KMS-11 (cell line): ENCODE data around the gene PDE4D.

Experiments
- H2AFZ ChIP-seq: fragments of 200-600 bp; sonication (generic); 2 replicates; pipeline ENCODE4 v1.6.1; 2016; ENCODE audit warnings: antibody characterized with exemption, mixed run types, low read depth
- H3K27ac ChIP-seq: fragments of 200-600 bp; sonication (generic); 2 replicates; pipeline ENCODE4 v1.6.1; 2016; ENCODE audit warnings: mild to moderate bottlenecking, mixed run types
- H3K27me3 ChIP-seq: fragments of 200-600 bp; sonication (generic); 2 replicates; pipeline ENCODE4 v1.6.1; 2017; ENCODE audit warnings: mild to moderate bottlenecking, low read depth, mixed run types, moderate library complexity; ENCODE audit not compliant: insufficient read depth
- H3K36me3 ChIP-seq: fragments of 200-600 bp; sonication (generic); 2 replicates; pipeline ENCODE4 v1.6.1; 2017; ENCODE audit warnings: mild to moderate bottlenecking, mixed run types; ENCODE audit not compliant: insufficient read depth
- H3K4me1 ChIP-seq: fragments of 200-600 bp; sonication (generic); 2 replicates; pipeline ENCODE4 v1.6.1; 2016; ENCODE audit warnings: mild to moderate bottlenecking, low read depth, mixed run types; ENCODE audit not compliant: poor library complexity, severe bottlenecking
- H3K4me2 ChIP-seq: fragments of 200-600 bp; sonication (generic); 2 replicates; pipeline ENCODE4 v1.7.0; 2016; ENCODE audit warnings: mild to moderate bottlenecking, mixed run types
- H3K4me3 ChIP-seq: fragments of 200-600 bp; sonication (generic); IDR thresholded peaks from 2 replicates; pipeline ENCODE4 v1.6.1; 2017; ENCODE audit warnings: low read depth, low read length, mixed read lengths; ENCODE audit not compliant: insufficient read depth
- H3K79me2 ChIP-seq: fragments of 200-600 bp; sonication (generic); 2 replicates; pipeline ENCODE4 v1.6.1; 2016; ENCODE audit warnings: low read depth, mixed run types; ENCODE audit not compliant: insufficient read depth
- H3K9ac ChIP-seq: fragments of 200-600 bp; sonication (generic); 2 replicates; pipeline ENCODE4 v1.6.1; 2016; ENCODE audit warnings: mild to moderate bottlenecking, mixed run types
- H4K20me1 ChIP-seq: fragments of 200-600 bp; sonication (generic); 2 replicates; pipeline ENCODE4 v1.6.1; 2016; ENCODE audit warnings: mild to moderate bottlenecking, mixed run types; ENCODE audit not compliant: insufficient read depth
- TF ChIP-seq, protein P1 (sequence below): fragments of 200-600 bp; sonication (generic); conservative IDR thresholded peaks from 2 replicates; pipeline ENCODE4 v1.6.1; 2017; ENCODE audit warnings: low read depth, mild to moderate bottlenecking, antibody characterized with exemption, low read length, moderate library complexity, mixed read lengths

PDE4D gene

GRCh38 chr5:59340637-59341036, 552.9 kb downstream of the PDE4D start:
- Histone ChIP-seq H3K4me2 (no peak overlapping the region), H3K27ac (no peak overlapping the region), H4K20me1 (no peaks in the 10 kb centered on the region), H3K36me3 (no peaks in the 10 kb centered on the region), H3K4me1 (no peaks in the 10 kb centered on the region), H3K9ac (no peak overlapping the region), H3K79me2 (no peaks in the 10 kb centered on the region), H2AFZ (no peak overlapping the region), H3K27me3 (no peaks in the 10 kb centered on the region), H3K4me3 (no peak overlapping the region)
- TF ChIP-seq, protein P1, sequence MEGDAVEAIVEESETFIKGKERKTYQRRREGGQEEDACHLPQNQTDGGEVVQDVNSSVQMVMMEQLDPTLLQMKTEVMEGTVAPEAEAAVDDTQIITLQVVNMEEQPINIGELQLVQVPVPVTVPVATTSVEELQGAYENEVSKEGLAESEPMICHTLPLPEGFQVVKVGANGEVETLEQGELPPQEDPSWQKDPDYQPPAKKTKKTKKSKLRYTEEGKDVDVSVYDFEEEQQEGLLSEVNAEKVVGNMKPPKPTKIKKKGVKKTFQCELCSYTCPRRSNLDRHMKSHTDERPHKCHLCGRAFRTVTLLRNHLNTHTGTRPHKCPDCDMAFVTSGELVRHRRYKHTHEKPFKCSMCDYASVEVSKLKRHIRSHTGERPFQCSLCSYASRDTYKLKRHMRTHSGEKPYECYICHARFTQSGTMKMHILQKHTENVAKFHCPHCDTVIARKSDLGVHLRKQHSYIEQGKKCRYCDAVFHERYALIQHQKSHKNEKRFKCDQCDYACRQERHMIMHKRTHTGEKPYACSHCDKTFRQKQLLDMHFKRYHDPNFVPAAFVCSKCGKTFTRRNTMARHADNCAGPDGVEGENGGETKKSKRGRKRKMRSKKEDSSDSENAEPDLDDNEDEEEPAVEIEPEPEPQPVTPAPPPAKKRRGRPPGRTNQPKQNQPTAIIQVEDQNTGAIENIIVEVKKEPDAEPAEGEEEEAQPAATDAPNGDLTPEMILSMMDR = no peak

- TF ChIP-seq, protein P1 = no peak
- no peaks in the 10 kb centered on the region for H4K20me1 ChIP-seq
- no peaks in the 10 kb centered on the region for H3K4me1 ChIP-seq
- H3K27me3 ChIP-seq = no peaks in the 10 kb centered on the region
- no peak overlapping the region for H3K4me2 ChIP-seq
- no peak overlapping the region for H3K4me3 ChIP-seq
- no peak overlapping the region for H3K9ac ChIP-seq
- no peaks in the 10 kb centered on the region for H3K36me3 ChIP-seq
- no peak overlapping the region for H3K27ac ChIP-seq
- no peak overlapping the region for H2AFZ ChIP-seq
- H3K79me2 ChIP-seq = no peaks in the 10 kb centered on the region
Observed at GRCh38 chr5:59337240-59337639, 556.3 kb downstream of the PDE4D start.

DNA sequence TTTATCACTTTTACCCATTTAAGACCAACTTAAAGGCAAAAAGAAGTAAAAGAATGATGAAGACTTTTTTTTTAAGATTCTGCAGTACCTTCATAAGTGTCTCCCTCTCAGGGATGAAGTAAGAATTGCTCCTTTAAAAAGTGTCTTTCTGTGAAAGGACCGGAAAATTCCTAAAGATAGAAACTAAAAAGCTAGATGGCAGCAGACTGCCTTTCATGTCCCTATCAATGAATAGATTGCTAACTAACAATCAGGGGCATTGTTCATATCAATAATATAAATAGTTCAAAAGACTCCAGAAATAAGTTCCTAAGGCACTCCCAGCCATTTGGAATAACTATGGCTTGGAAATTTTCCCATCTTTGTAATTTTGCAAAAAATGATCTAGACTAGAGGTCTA, 558.0 kb downstream of the PDE4D start:
- Histone ChIP-seq H3K79me2 (no peaks in the 10 kb centered on the region), H3K27ac (no peak overlapping the region), H2AFZ (no peak overlapping the region), H4K20me1 (no peaks in the 10 kb centered on the region), H3K4me1 (no peaks in the 10 kb centered on the region), H3K36me3 (no peaks in the 10 kb centered on the region), H3K27me3 (no peaks in the 10 kb centered on the region), H3K9ac (no peak overlapping the region), H3K4me3 (no peak overlapping the region), H3K4me2 (no peak overlapping the region)
- TF ChIP-seq, protein P1 = no peak

DNA sequence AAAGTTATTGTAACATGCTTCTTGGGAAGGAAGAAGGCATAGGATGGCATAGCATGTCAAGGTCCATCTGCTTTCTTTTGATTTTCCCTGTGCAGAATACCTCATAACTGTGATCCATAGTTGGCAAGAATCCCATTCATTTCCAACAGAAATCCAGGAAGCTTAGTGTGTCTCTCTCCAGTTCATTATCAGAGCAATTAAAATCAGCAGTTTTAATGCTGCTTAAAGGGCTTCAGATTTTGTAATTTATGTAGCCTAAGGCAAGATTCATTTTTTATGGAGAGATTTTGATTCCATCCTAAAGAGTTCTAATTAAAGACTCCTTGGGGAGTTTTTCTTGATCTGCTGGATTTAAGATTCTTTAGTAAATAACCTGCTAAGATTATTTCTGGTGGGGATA, 560.1 kb downstream of the PDE4D start:
- no peak overlapping the region for H2AFZ ChIP-seq
- no peaks in the 10 kb centered on the region for H3K36me3 ChIP-seq
- H3K4me1 ChIP-seq = no peaks in the 10 kb centered on the region
- H3K4me2 ChIP-seq = no peak overlapping the region
- H3K9ac ChIP-seq = no peak overlapping the region
- H3K79me2 ChIP-seq = no peaks in the 10 kb centered on the region
- TF ChIP-seq, protein P1 = no peak
- H4K20me1 ChIP-seq = no peaks in the 10 kb centered on the region
- no peaks in the 10 kb centered on the region for H3K27me3 ChIP-seq
- no peak overlapping the region for H3K4me3 ChIP-seq
- no peak overlapping the region for H3K27ac ChIP-seq
